Stimulated activated CD4-positive, alpha-beta T cell treated with anti-CD3 and anti-CD28 coated beads, Interleukin-2, amount 100 ng/mL, for 4 hours (primary cell): ENCODE measurements around the gene YBEY.
"Not testable (repeated sequence)": the region's sequence is repeated elsewhere in the genome, so short reads cannot be mapped to it uniquely, and the experiment has no call there.

Source experiments
- DNase-seq: peaks from one replicate; pipeline ENCODE4 v3.0.0-alpha.2; 2020; ENCODE audit warnings: low read depth

YBEY gene

DNA sequence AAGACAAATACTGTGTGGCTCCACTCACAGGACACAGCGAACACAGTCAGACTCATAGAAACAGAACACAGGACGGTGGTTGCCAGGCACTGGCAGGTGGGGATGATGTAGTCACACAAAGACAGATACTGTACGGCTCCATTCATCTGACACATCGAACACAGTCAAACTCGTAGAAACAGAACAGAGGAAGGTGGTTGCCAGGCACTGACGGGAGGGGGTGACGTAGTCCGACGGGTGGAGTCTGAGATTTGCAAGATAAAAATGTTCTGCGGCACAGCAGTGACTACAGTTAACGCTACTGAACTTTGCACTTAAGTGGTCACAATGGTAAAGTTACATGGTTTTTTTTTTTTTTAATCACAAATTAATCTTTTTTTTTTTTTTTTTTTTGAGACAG, 18.8 kb downstream of the YBEY start:
- no peak for DNase-seq

DNA sequence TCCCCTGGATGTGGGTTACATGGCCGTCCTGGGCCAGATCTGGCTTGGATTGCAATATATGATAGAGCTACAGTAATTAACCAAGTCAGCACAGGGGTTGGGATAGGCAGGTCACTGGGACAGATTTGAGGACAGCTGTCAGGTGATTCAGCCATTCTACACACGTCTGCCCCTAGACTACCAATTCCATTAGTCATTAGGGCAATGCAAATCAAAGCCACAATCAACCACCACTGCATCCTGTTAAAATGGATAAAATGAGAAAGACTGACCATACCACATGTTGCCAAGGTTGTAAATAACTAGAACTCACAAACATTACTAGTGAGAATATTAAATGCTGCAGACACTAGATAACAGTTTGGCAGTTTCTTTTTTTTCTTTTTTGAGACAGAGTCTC, 21.5 kb downstream of the YBEY start:
- no peak for DNase-seq

DNA sequence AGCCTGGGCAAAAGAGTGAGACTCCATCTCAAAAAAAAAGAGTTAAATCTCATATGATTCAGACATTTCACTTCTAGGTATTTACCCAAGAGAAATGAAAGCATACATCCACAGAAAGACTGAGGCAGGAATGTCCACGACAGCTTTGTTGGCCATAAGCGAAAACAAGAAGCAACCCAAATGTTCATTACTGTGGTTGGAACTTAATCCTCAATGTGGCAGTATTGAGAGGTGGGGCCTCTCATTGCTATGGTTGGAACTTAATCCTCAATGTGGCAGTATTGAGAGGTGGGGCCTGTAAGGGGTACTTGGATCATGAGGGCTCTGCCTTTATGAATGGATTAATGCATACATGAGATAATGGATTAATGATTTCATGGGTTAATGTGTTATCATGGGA, 22.3 kb downstream of the YBEY start:
- no peak for DNase-seq

DNA sequence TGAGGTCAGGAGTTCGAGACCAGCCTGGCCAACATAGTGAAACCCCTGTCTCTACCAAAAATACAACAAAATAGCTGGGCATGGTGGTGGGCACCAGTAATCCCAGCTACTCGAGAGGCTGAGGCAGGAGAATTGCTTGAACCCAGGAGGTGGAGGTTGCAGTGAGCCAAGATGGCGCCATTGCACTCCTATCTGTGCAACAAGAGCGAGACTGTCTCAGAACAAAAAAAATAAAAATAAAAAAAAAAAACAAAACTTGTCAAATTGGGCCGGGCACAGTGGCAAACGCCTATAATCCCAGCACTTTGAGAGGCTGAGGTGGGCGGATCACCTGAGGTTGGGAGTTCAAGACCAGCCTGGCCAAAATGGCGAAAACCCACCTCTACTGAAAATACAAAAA, 24.1 kb downstream of the YBEY start:
- DNase-seq, result not testable (repeated sequence)

DNA sequence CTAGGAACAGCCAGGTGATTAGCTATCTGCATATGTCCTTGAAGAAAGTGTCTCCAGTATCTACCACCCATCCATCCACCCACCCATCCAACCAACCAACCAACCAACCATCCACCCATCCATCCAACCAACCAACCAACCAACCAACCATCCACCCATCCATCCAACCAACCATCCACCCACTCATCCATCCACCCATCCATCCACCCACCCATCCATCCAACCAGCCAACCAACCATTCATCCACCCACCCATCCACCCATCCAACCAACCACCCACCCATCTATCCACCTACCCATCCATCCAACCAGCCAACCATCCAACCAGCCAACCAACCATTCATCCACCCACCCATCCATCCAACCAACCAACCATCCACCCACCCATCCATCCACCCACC, 25.4 kb downstream of the YBEY start:
- no peak for DNase-seq

DNA sequence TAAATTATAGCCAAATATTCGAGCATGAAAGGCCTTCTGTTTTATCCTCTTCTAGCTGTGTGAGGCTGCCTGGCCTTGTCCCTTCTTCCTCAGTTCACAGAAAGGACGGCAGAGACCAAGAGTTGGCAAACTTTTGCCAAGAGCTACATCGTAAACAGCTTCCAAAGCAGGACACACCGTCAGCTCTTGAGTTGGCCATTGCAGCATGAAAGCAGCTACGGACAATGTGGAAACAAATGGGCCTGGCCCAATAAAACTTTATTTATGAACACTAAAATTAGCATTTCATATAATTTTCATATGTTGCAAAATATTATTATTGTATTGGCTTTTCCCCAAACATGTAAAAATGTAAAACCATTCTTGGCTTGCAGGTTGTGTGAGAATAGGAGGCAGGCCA, 26.8 kb downstream of the YBEY start:
- no peak for DNase-seq

DNA sequence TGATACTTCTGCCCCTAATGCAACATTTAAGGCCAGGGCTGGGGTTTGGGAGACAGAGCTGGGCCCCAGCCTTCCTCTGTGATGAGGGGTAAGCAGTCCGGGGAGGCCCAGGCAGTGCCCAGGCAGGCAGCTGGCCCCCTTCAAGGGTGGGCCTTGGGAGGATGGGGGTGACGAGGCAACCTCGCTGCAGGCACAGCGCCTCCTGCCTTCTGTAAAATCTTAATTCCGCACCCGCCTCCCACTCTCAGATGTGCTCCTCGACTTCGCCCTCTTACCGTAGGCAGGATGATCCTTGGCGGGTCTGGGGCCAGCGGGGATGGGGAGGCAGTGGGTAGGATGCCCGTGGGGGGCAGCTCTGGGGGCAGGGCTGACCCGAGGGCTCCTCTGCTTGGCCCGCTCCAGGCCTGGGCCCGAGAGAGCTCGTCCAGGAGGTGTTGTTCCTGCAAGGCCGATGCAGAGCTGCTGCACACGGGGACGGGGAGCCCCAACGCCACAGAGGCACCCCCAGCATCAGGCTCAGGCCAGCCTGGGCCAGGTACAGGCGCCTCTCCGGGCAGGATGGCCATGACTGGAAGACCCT, 28.4 kb downstream of the YBEY start:
- no peak for DNase-seq

DNA sequence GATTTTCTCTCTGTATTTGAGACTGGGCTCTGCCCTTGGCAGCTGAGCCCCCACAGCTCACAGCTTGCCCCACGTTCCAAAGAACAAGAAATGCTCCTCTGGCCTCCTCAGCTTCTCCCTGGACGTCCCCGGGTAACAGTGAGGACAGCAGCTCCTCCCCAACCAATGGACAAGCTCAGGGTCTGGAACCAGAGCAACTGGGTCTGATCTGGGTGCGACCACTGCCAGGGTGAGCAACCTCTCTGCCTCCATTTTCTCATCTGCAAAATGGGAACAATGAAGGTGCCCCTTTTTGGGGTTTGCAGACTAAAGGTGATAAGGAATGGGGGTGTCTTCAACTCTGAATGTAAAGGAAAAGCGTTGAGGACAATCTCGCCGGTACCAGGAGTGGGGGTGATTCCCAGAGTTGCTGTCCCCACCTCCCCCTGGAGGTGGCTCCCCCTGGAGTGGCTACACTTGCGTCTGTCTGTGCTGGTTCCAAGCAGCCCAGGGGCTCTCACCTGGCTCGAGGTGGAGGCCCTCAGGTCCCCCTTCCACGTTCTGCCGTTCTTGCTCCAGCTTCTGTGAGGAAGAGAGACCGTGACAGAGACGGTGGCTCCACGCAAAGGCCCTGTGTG, 30.7 kb downstream of the YBEY start:
- DNase-seq, result no peak

DNA sequence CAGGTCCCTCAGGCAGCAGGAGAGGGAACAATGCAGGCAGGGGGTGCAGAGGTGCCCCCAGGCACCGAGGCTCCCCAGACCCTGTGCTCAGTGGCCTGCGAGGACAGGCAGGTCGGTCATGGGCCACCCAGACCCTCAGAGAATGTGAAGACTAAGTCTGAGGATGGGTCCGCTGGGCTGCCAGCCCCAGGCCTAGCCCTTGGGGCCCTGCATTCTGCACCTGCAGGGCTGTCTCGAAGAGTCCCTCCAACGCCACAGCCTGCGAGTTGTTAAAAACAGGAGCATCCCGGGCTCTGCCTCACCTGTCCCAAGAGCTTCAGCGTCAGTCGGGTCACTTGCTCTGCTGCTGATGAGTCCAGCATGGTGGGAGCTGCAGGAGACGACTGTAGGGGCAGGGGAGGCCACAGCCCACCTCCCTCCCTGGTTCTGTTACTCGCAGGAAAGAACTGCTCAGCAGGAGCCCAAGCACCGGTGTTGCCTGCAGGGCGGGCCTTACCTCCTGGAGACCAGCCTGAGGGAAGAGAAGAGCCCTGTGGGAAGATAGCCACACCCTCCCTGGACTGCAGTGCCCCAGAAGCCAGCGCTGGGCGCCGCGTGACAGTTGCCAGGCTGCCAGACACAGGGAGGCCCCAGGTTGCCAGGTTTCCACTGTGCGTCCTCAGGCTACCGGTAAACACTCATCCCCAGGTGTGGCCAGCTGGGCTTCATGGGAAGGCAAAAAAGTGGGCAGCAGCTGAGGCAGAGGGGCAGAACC, 31.7 kb downstream of the YBEY start:
- no peak for DNase-seq

DNA sequence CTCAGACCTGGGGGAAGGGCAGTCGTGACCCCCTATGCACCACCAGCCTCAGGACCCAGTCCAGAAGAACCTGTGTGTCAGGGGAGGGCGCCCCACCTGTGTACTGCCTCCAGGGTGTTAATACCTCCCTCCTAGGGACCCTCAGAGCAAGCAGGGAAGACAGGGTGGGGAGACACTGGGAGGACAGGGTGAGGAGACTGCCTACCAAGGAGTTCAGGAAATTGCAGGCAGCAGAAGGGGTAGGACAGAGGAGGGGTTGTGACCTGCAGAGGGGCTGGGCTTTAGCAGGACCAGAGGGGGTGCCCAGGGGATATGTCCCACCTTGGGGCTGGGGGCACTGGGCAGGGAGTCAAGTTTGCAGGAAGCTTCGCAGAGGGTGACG, 32.3 kb downstream of the YBEY start:
- DNase-seq, result no peak

DNA sequence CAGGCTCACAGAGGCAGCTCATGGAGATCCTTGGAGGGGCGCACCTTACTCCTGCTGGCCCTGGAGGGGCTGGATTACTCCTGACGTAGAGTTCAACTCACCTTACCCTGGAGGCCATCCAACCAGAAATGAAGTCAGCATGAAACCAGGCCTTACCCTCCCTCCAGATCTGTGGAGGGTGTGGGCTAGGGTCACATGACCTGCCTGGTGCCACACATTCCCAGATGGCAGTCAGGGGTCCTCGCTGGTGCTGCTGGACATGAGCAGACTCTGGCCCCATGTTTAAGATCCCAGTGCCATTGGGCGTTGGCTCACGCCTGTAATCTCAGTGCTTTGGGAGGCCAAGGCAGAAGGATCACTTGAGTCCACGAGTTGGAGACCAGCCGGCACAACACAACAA, 33.0 kb downstream of the YBEY start:
- no peak for DNase-seq

DNA sequence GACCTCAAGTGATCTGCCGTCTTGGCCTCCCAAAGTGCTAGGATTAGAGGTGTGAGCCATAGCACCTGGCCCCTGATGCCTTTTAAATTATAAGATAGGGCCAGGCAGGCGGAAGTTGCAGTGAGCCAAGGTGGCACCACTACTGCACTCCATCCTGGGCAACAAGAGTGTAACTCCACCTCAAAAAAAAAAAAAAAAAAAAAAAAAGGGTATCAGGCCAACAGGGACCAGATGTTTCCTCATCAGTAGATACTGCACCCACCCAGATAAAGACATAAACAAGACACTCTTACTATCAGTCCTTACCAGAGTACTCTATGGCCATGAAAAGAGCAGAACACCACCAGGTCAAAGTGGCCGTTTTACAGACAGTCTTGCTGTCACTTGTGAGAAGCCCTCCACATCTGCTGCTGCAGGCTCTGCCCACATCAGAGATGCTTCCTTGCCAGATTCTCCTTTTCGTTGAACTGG, 34.2 kb downstream of the YBEY start:
- DNase-seq, result no peak

DNA sequence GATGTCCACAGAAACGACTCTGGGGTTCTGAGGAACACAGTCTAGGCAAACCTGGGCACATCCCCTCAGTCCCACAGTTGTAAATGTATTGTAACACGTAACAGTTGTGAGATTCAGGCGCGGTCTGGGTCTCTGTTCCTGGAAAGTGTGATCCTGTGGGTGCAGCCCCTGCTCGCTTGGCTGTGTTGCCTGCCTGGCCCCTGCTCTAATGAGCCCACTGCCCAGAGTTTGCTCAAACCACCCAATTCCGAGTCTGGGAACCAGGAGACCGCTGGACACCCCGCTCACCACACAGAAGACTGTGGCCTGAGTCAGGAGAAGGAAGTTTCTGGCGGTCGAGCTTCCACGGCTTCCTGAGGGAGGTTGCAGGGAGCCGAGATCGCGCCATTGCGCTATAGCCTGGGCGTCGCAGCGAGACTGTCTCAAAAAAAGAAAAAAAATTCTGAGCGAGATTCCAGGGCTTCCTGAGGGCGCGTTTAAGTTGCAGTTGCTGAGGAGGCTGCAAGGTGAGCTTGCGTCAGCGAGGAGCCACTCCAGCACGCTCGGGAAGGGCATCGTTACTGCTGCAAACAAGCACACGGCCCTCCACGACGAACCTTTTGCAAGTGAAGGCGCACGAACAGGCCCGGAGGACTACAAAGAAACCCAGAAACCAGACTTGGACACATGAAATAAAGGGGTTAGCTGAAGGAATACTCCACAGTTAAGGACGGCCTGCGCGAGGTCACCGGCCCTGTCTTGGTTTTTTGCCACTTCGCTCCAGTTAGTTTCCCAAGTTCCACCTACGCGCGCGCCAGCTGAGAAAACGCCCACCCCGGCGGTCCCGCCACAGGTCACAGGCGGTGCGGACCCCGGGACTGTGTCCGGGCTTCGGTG, 36.4 kb downstream of the YBEY start:
- no peak for DNase-seq

DNA sequence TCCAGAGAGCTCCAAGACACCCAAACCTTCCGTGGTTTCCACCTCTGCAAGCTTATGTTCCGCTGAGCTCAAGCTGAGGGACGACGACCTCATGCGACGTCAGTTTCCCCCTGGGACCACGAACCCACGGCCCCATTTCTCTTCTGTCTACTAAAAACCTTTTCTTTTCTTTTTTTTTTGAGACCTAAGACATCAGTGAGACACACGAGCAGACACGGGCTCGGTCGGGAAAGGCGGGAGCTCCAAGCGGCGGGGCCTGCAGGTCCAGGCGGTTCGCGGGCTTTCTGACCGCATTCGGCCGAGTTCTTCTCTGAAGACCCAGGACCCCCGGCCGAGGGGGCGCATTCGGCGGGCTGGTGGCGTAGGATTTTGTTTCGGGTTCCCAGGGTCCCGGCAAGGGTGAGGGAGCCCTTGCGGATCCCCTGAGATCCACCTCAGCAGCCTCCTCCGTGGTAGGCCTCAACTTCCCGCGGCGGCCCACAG, 37.1 kb downstream of the YBEY start:
- no peak for DNase-seq

DNA sequence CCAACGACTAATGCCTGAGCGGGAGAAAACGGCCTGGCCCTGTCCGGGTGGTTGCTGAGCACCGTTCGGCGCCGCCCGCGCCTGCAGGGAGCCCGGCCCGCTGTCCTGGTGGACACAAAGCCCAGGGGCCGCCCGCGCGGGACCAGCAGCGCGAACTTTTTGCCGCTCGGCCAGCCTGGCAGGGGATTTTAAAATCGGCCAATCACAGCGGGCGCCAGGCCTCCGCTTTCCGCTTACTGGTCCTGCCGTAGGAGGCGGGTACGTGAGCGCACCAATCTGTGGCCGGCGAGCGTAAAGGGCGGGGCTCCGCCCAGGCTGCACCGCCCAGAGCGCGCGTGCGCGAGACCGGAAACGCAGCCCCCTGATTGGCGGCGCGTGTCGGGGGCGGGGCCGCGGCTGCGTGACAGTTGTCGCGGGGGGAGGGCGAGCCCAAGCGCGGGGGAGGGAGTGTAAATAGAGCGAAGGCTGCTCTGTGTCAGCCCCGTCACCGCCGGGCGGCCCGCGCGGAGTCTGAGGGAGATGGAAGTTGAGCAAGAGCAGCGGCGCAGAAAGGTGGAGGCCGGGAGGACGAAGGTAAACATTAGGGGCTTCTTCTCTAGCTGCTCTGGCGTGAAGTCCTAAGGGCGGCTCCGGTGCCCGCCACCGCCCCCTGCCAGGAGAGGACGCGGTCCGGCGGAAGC, 37.7 kb downstream of the YBEY start, which contains the start of the genes C21orf58 and PCNT:
Gene C21orf58, minus strand, starts transcription at position 161 of the 680 bp plus-strand sequence. CDS start 1,132 bp downstream, outside the sequence.
Gene PCNT, plus strand, starts transcription at position 447 of the 680 bp plus-strand sequence. Its CDS starts 73 bp downstream, at position 520.
- DNase-seq, result peak; percentile 97

DNA sequence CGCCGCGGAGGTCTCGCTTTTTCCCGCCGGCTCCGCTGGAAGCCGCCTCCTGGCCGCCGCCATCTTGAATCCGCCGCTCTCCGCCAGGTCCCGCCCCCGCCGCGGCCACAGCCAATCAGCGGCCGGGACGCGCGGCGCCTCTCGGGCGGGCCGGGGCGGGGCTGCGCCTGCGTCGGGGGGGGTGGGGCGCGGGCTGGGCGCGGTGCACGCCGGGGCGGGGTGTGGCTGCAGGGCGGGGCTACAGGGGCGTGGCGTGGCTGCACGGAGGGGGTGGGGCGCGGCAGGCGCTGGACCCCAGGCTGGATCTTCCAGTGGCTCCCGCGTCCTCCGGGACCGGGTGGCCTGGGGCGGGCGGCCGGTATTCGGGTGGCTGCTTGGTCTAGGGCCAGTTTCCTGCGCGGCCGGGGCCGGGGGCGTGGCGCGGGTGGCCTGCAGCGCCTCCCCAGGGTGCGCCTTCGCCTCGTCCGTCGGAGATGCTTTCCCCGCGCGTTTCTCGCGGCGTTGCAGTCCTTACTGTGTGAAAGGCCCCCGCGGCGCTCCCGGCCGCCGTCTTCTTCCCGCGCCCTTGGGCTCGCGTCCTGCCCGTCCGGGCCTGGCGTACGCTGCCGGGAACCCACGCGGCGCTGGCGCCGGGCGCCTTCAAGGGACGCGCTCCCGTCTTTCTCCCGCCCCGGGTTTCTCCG, 38.4 kb downstream of the YBEY start:
- peak; percentile 80 for DNase-seq

DNA sequence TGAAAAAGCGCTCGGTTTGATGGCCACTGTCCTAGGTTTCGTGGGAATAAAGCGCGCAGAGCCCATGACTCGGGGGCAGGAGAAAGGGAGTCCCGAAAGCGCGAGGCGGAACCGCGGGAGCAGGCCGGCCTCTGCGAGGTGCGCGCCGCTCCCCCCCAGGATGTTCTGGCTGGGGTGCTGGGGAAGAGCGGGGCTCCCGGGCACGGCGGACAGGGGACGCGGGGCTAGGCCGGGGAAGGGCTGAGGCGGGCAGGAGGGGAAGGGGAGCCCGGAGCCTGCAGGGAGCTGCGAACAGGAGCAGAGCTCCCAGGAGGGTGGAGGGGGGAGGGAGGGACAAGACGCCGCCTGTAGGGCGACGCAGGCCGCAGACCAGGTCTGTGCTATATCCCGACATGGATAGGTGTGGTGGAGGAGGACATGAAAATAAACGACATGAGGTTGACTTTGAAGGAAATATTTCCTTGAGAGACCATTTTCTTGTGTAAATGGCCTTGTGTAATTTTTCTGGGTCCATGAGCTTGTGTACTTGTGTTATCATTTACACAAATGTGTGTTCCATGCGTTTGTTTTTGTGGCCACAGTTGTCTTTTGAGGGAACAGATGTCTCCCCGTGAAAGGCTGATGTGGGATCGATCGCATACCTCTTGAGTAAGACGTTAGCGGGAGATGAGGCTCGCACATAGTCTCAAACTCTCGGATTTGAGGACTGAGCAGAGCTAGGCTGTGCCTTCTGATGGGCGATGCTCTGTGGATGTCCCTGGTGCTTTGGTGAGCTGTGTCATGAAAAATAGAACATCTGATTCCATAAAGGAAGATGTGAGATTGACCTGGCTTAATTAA, 39.2 kb downstream of the YBEY start:
- DNase-seq, result peak; percentile 20

DNA sequence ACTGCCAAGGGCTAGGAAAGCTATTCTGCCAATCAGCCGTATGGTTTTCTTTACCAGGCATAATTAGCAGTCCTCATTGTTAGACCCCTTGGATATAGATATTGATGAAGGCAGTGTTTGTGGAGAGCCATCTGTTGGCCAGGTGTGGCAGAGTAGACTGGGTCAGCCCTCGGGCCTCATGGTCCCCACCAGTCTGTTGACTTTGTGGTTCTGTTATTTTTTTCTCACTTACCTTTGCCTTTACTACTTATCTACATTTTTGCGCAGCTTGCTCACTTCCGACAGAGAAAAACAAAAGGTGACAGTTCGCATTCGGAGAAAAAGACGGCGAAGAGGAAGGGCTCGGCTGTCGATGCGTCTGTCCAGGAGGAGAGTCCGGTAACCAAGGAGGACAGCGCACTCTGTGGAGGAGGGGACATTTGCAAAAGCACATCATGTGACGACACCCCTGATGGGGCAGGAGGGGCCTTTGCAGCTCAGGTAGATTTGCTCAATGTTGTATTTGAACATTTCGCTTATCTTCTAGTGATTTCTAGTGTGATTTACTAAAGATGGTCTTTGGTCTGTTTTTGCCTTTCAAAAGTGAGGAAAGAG, 40.1 kb downstream of the YBEY start:
- no peak for DNase-seq

DNA sequence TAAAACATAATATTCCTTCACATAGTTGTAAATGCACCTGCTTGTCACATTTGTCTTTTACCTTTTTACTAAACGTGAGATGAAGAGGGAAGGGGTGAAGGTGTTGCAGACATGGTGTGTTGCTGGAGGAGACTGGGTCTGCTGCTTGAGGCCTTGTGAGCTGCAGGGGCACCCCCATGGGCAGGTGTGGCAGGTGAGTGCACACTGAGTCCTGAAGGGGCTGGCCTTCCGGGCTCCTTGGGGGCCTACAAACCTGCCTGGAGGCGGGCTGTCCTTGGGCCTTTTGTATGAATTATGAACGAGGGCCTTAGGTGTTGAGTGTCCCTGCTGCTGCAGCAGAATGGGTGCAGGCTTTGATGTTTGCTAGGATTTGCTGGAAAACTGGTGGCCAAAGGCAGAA, 41.6 kb downstream of the YBEY start:
- no peak for DNase-seq

DNA sequence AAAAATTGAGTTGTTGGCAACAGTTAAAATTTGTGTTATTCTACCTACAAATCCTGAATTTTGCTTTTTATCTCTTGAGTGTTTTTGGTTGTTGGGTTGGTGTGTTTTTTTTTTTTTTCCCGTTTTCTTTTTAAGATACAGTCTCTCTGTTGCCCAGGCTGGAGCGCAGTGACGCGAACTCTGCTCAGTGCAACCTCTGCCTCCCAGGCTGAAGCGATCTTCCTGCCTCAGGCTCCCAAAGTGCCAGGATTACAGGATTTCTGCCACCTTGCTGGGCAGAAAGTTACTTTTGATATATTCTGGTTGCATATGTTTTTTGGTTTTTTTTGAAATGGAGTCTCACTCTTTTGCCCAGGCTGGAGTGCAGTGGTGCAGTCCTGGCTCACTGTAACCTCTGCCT, 42.0 kb downstream of the YBEY start:
- no peak for DNase-seq
